GM18505 (cell line): ENCODE results near the gene KIAA0930.
"Not testable (repeated sequence)": the region's sequence is repeated elsewhere in the genome, so short reads cannot be mapped to it uniquely, and the experiment has no call there.

Experiments used
- ATAC-seq: cut with Tn5 transposase; IDR thresholded peaks from one replicate; pipeline ENCODE4 v1.9.1; 2021; ENCODE audit not compliant: unreplicated experiment
- POLR2A ChIP-seq: IDR thresholded peaks from 4 replicates; pipeline ENCODE4 v1.6.1; 2011; ENCODE audit warnings: borderline replicate concordance; ENCODE audit not compliant: insufficient read depth, insufficient read length; ENCODE audit errors: extremely low read depth

KIAA0930 gene

DNA sequence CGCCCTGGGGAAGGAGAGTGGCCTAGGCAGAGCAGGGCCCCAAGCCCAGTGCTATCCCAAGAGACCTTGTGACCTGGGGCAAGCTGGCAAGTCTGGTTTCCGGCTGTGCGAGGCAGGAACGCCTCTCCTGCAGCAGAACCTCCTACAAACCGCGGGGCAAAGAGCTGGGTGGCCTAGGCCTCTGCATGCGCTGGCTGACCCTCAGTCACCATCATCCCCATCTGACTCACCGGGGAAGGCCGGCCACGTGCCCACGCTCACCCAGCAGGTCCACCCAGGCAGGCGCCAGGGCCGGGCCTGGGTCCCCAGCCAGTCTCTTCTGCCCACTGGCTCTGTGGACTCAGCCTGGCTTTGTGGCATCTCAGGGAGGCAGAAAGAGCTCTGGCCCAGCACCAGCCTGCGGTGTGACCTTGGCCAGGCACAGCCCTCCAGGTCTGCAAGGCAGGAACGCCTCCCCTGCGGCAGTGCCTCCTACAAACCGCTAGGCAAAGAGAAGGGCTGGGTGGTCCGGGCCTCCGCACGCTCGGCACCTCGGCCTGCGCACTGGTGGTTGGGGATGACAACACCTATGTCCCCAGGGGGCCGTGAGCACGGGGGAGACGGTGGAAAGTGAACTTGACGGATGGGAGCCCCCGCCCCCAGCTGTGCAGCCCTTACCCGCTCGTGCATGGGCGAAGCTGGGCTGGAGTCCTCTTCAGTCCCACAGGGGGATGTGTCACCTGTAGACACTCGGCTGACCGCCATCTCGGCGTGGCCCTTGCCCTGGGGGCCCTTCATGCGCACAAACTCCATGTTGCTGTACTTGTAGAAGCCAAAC lies 38.2 kb downstream of the KIAA0930 start:
- no peak for ATAC-seq
- TF ChIP-seq POLR2A: no peak

DNA sequence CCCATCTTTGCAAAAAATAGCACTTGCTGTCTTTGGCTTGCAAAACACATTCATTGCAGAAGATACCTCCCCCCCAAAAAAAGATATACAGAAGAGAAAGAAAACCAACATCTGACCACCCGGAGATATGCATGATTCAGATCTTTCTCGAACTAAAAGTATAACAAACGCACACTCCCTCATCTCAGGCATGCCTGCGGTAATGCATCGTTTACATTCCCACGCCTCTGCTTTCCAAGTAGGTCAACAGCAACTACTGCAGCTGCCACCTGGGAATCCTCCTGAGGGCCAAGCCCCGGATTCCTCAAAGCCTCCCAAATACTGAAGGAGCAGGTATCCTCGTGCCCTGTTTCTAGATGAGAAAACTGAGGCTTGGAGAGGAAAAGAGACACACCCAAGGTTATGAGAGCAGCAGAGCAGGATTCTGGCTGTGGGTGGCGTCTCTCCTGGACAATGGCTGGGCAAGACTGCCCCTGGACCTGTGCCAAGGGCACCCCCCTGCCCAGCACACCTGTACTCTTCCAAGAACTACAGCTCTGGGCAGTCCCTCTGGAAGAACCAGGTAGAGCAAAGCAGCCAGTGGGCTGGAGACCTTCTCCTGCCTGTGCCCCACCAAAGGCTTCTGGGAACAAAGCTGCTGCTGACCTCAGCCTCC lies 38.9 kb downstream of the KIAA0930 start:
- TF ChIP-seq POLR2A: no peak
- ATAC-seq: no peak

DNA sequence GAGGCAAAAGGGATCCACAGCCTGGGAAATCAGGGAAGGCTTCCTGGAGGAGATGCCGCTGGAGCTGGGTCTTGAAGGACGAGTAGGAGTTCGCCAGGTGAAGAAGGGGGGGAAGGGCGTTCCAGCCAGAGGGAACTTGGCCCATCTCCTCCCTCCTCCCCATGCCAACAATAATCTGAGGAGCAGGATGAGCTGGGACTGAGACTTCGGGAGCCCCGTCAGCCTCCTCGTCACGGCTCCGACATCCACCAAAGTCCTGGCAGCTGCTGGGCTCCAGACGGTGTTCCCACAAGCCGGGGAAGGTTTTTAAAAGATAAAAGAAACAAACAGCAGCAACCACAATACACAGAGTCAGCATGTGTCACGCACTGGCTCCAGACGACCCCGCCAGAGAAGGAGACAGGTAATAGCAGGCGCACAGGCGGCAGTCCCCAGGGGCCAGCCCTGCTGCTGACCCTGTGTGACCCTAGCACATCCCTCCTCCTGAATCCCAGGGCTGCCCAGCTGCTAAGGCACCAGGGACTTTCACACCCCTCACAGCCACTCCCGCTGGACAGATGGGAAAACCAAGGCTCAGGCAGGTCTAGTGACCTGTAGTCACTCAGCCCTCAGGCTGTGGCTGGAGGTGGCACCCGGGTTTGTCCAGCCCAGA lies 39.7 kb downstream of the KIAA0930 start:
- no peak for TF ChIP-seq POLR2A
- ATAC-seq: no peak

DNA sequence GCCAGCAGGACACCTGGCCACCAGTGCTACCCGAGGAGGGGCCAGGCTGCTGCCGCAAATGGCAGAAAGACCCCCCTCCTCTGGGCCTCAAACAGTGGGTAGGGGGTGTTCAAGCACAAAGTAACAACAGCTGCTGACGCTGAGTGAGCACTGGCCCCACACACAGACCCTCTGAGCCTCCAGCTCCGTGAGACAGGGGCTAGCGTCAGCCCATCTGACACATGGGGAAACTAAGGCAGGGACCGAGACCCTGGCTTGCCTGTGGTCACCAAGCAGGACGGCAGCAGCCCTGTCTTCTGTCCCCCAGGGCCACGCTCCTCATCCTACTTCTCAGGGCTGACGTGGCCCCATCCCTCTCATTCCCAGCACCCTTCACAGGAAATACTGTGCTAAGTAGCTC lies 40.5 kb downstream of the KIAA0930 start:
- ATAC-seq: no peak
- no peak for TF ChIP-seq POLR2A

DNA sequence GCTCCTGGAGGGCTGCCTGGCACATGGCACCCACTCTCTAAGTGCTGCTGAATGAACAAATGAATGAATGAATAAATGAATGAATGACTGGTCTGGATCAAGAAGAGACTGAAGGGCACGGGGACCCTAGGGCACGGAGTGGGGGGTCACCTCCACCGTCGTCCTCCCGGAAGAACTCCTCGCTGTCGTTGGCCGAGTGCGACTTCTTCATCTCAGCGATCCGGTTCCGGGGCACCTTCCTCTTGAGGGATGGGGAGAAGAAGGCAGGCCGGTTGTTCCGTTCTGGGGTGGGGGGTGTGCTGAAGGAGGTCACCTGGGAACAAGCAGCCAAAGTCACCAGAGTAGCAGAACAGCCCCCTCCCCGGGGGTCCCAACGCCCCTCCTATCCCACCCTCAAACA lies 41.0 kb downstream of the KIAA0930 start:
- TF ChIP-seq POLR2A: no peak
- no peak for ATAC-seq

DNA sequence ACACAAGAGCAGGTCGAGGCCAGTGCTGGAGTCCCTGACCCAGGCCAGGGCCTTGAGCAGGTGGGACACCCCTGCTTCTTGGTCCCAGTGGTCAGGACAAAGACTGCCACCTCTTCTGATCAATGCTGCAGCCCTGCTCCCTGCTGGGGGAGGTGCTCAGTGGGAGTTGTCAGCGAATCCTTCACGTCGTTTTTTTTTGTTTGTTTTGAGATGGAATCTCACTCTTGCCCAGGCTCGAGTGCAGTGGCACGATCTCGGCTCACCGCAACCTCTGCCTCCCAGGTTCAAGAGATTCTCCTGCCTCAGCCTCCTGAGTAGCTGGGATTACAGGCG lies 42.3 kb downstream of the KIAA0930 start:
- TF ChIP-seq POLR2A: no peak
- ATAC-seq: no peak

DNA sequence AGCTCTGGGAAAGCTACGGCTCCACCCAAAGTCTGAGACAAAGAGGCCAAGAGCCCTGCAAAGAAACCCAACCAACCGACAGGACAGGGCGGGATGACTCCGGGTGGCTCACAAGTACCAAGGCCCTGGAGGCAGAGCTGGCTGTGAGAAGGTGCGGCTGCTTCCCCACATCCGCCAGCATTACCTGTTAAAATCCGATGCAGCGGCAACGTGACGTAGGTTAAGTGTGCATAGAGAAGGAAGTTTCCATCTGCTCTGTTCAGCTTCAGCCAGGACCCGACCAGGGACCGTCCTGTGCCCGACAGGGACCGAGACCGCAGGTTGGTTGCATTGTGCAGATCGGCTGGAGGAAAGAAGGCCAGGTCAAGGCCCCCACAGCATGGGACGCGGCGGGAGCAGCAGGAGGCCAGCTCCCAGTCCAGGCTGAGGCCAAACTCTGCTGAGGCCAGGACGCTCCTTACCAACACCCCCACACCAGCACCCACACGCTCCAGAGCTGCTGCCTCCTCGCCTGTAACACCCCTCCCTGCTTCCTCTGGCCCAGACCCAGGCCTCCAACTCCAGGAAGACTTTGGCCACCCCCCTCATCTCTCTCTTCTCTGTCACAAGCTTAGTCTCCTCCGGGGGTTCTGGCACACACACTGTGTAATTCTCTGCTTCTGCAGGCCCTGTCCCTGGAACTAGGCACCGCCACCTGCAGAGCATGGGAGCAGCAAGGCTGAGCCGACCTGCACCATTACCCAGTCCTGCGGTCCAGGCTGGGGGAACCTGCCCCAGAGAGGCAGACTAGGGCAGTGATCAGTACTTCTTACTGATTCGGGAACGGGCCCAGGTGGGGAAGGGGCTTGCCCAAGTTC lies 42.9 kb downstream of the KIAA0930 start:
- no peak for ATAC-seq
- TF ChIP-seq POLR2A: no peak

DNA sequence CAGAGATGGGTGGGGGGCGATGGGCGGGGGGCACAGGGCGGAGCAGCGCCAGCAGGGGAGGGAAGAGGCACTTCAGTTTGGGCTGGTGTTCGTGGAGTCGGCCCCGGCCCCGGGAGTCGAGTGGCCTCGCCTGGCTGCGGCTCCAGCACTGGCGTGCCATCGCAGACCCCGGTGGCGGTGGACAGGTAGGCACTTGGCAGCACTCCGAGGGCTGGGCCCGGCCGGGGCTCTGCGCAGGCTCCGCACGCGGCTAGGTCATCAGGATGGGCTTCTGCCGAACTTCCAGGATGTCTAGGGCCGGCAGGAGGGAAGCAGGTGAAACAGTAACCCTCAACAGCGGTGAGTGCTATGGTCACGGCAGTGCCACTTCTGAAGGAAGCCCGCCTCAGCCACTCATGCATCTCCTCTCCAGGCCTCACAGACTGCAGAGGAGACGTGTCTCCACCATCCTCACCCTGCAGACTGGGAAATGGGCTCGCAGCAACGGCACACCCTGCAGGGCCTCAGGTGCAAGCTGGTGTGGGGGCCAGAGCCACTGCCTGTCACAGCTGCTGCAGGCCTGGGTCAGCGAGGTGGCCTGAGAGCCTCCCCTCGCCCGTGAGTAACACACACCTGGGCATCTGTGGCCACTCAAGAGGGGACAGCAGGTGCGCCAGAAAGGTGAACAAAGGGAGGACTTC lies 43.6 kb downstream of the KIAA0930 start:
- no peak for TF ChIP-seq POLR2A
- ATAC-seq: no peak

DNA sequence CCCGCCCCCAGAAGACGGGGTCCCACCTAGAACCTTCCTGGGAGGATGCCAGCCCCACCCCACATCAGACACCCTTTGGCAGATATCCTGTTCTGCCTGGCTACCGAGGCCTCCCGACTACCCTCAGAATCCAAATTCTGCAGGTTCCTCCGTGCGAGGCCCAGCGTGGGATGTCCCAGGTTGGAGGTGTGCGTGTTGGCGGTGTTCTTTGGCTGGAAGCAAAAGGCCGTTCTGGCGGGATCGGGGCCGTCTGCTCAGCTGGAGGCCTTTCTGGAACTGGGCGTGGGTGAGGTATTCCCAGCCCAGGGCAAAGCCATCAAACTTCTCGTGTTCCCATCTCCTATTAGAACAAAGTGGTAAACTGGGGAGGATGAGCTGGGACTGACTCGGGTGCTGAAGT lies 44.4 kb downstream of the KIAA0930 start:
- no peak for TF ChIP-seq POLR2A
- no peak for ATAC-seq

DNA sequence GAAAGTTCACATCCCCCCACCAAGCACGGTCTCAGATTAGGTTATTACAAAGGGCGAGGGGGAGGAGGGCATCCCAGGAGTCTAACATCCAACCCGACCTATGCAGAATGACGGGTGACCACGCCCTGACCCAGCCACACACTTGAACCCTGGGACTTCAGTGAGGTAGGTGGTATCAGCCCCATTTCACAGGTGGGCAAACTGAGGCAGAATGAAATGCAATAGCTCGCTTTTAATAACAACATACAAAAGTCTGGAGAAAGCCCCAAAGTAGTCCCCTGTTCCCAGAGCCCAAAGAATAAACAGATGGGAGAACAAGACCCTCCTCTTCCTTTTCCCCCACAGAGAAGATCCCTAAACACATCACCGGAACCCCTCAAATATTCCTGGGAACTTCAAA lies 45.1 kb downstream of the KIAA0930 start:
- TF ChIP-seq POLR2A: no peak
- ATAC-seq: no peak

DNA sequence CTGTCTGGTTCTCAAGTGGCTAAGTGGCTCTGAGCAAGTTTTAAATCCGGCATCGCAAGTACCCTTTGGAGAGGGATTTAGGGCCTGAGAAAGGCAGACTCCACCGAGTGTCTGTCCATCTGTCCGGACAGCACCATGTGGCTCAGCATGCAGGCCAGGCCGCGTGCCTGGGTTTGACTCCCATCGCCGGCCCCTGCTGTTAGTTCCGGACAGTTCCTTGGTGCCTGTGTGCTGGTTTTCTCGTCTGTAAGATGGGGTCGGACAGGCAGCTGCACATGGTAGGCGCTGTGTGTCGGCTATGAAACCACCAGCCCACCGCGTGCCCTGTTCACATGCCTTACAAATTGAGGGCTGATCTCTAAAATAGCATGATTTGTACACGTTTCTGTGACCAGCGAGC lies 46.0 kb downstream of the KIAA0930 start:
- TF ChIP-seq POLR2A: no peak
- no peak for ATAC-seq

DNA sequence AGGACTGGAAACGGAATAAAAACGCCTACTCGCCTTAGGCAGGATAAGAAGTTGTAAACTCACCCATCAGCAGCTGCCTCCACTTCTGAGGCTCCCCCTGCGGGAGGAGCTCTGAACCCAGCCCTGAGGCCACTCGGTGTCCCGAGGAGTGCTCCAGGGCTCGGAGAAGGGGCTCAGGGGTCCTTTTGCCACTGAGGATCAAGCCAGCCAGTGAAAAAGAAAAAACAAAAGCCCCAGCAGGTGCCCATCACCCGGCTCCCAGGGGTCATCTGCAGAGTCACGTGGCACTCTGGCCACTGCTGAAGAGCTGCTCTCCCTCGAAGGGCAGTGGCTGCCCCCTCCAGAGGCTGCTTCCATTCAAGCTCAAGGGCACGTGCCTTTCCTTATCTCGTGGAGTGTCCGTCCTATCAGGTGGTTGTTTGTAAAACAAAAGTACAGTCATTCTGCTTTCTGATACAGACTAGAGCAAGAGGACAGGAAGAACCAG lies 48.0 kb downstream of the KIAA0930 start:
- no peak for TF ChIP-seq POLR2A
- no peak for ATAC-seq

DNA sequence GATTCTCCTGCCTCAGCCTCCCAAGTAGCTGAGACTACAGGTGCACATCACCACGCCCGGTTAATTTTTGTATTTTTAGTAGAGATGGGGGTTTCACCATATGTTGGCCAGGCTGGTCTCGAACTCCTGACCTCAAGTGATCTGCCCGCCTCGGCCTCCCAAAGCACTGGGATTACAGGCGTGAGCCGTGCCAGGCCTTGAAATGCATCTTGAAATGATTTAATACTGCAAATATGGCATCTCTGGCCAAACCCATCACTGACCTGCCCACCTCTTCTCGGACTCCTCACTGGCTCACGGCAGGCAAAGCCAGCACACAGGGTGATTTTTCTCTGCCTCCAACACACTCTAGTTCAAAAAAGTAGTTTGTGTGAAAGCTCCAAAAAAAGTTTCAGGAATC lies 48.9 kb downstream of the KIAA0930 start:
- not testable (repeated sequence) for ATAC-seq
